ENCODE measurements around the gene DENND1A. TPM values are rescaled to one million over a fixed set of nuclear protein-coding genes. Genes with fewer than 3 reads are reported as not detected.

The DENND1A gene
- total and polyA plus RNA-seq, 11 donors, result 9.8 to 24.0 (median 14.7) TPM

GRCh38 chr9:123861756-123862120 lies 68.2 kb downstream of the DENND1A start:
- WGBS, 4 donors, result 95 to 100% (median 97%) methylated on average over 2 of the region's 2 CpGs
- Histone ChIP-seq H3K27ac (no peak overlapping the region), H3K4me1 (peaks cover 0 to 59% (median 9%) of the 10 kb centered on the region in 12 donors), H3K27me3 (no peaks in the 10 kb centered on the region), H3K9me3 (no peaks in the 10 kb centered on the region), H3K4me3 (no peak overlapping the region), H3K36me3 (no peaks in the 10 kb centered on the region)
- ATAC-seq (no peak), DNase-seq (no peak)
- intact Hi-C loops (cut with DNase I), result loop anchor here in 2 of 10 donors (5.0 to 10.0 kb wide), 2 partner anchors 66 to 117 kb away; no protein-coding TSS in a partner anchor
- no peak for TF ChIP-seq CTCF (IDR thresholded peaks at IDR 0.05)
- TF ChIP-seq POLR2A (IDR thresholded peaks at IDR 0.05), result no peak

GRCh38 chr9:123861086-123861755 lies 68.7 kb downstream of the DENND1A start:
- WGBS, 4 donors, result 83 to 94% (median 85%) methylated on average over 2 of the region's 2 CpGs
- intact Hi-C loops (cut with DNase I), result loop anchor here in 2 of 10 donors (5.0 to 10.0 kb wide), 2 partner anchors 66 to 116 kb away; no protein-coding TSS in a partner anchor

DNA sequence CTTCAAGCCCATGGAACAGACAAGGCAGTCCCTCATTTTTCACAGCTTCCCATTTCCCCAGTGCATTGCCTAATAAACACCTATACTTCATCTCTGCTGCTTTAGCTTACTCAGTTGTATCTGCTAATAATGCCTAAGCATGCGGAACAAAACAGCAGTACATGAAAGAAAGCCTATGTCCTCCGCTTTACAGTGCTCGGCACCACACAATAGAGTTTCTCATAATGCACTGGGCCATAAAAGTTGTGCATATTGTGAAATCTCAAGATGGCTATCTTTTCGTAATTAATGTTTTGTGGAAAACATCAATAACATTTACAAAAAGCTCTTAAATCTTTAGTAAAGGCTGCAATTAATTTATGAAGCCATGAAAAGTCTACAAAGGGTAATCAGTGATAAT lies 69.3 kb downstream of the DENND1A start:
- DNase-seq, result no peak
- TF ChIP-seq POLR2A (IDR thresholded peaks at IDR 0.05) (no peak), CTCF (IDR thresholded peaks at IDR 0.05) (no peak)
- 74 to 99% (median 92%) methylated on average over 4 of the region's 4 CpGs for WGBS, 4 donors
- Histone ChIP-seq H3K36me3 (no peaks in the 10 kb centered on the region), H3K27me3 (no peaks in the 10 kb centered on the region), H3K27ac (no peak overlapping the region), H3K9me3 (no peaks in the 10 kb centered on the region), H3K4me1 (peaks cover 0 to 48% (median 6%) of the 10 kb centered on the region in 12 donors), H3K4me3 (no peak overlapping the region)
- no peak for ATAC-seq
- intact Hi-C loops (cut with DNase I), result loop anchor here in 2 of 10 donors (5.0 to 10.0 kb wide), 2 partner anchors 67 to 116 kb away; no protein-coding TSS in a partner anchor

More at GRCh38 chr9:123861086-123861755, 68.7 kb downstream of the DENND1A start:
- ATAC-seq, result no peak
- no peak overlapping the region for H3K27ac ChIP-seq
- no peak overlapping the region for H3K4me3 ChIP-seq
- H3K27me3 ChIP-seq, result no peaks in the 10 kb centered on the region
- no peaks in the 10 kb centered on the region for H3K36me3 ChIP-seq
- TF ChIP-seq POLR2A (IDR thresholded peaks at IDR 0.05), result no peak
- H3K9me3 ChIP-seq, result no peaks in the 10 kb centered on the region
- H3K4me1 ChIP-seq, result peaks cover 0 to 54% (median 9%) of the 10 kb centered on the region in 12 donors
- DNase-seq, result no peak

DNA sequence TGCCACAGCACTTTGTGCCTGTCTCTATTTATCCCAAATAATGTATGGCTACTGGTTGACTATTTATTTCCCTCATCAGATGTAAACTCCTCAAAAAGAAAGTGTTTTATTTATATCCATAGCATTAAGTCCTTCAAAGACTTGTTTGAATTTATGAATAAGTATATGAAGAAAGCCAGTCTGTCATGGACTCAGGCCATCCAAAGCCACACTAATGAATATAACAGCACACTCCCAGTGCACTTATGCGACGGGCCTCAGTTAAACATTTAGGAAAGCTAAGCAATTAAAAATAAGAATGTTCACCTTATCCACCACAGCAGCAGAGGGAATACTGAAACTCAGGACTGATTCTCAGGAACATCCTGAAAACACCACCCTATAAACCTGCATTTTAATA lies 77.5 kb downstream of the DENND1A start:
- no peaks in the 10 kb centered on the region for H3K4me1 ChIP-seq
- no peak for ATAC-seq
- no peak for DNase-seq
- H3K9me3 ChIP-seq, result peaks cover 0 to 24% (median 5%) of the 10 kb centered on the region in 12 donors
- no peak overlapping the region for H3K27ac ChIP-seq
- no peak for TF ChIP-seq POLR2A (IDR thresholded peaks at IDR 0.05)
- TF ChIP-seq CTCF (IDR thresholded peaks at IDR 0.05), result no peak
- H3K27me3 ChIP-seq, result no peaks in the 10 kb centered on the region
- H3K4me3 ChIP-seq, result no peak overlapping the region
- intact Hi-C loops (cut with DNase I), result no loop called here
- peaks cover 0 to 4% (median 0%) of the 10 kb centered on the region in 9 donors for H3K36me3 ChIP-seq
- WGBS, 4 donors, result 85 to 88% (median 86%) methylated on average over 2 of the region's 2 CpGs

All from heart left ventricle (tissue), 16 donors.